ENCODE results near the gene DNAJB8. TPM values are rescaled to one million over a fixed set of nuclear protein-coding genes. Genes with fewer than 3 reads are reported as not detected.

DNAJB8 gene
- total RNA-seq, 2 donors from 2014 or later = not detected

DNA sequence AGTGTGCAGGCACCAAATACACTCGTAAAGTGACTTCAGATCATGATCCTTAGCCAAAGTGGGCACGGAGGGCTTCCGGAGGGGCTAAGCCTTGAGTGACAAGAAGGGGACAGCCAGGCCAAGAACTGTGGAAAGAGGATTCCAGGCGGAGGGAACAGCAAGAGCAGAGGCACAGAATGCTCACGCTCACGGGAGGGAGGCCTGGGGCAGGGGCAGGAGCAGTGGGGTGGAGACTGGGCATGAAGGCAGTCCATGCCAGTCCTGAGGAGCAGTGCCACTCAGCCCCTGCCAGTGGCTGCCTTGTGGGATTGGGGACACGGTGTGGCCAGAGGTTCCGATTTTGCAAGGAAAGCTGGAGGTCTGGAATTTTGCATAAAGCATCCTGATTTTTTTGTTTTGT lies 36.0 kb downstream of the DNAJB8 start:
- no peaks in the 10 kb centered on the region for H3K9me3 ChIP-seq (ENCODE audit: control insufficient read depth, low read length)
- H3K27ac ChIP-seq (ENCODE audit: low read depth, low read length) = no peak overlapping the region
- Mint-ChIP-seq H3K4me3 (no peak overlapping the region), H3K27ac (no peak overlapping the region), H3K9me3 (no peaks in the 10 kb centered on the region), H3K4me1 (peaks cover 11% of the 10 kb centered on the region), H3K27me3 (ENCODE audit: insufficient read depth) (peaks cover 89% of the 10 kb centered on the region), H3K36me3 (ENCODE audit: low read depth) (no peaks in the 10 kb centered on the region)
- TF ChIP-seq, protein P1, sequence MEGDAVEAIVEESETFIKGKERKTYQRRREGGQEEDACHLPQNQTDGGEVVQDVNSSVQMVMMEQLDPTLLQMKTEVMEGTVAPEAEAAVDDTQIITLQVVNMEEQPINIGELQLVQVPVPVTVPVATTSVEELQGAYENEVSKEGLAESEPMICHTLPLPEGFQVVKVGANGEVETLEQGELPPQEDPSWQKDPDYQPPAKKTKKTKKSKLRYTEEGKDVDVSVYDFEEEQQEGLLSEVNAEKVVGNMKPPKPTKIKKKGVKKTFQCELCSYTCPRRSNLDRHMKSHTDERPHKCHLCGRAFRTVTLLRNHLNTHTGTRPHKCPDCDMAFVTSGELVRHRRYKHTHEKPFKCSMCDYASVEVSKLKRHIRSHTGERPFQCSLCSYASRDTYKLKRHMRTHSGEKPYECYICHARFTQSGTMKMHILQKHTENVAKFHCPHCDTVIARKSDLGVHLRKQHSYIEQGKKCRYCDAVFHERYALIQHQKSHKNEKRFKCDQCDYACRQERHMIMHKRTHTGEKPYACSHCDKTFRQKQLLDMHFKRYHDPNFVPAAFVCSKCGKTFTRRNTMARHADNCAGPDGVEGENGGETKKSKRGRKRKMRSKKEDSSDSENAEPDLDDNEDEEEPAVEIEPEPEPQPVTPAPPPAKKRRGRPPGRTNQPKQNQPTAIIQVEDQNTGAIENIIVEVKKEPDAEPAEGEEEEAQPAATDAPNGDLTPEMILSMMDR (conservative IDR thresholded peaks at IDR 0.05) = no peak
- H3K27me3 ChIP-seq (ENCODE audit: control insufficient read depth, insufficient read depth, low read length, poor library complexity, severe bottlenecking) = peaks cover 97% of the 10 kb centered on the region
- H3K4me1 ChIP-seq (ENCODE audit: control insufficient read depth, insufficient read depth, low read length) = no peaks in the 10 kb centered on the region
- DNase-seq = no peak
- H3K4me3 ChIP-seq (ENCODE audit: low read length) = no peak overlapping the region
- H3K36me3 ChIP-seq (ENCODE audit: control insufficient read depth, insufficient read depth, low read length) = no peaks in the 10 kb centered on the region
- H3K9ac ChIP-seq (ENCODE audit: extremely low read depth, low read length, poor library complexity, severe bottlenecking) = no peak overlapping the region
- whole genome bisulfite sequencing, 2 experiments (ENCODE audit: insufficient coverage in 1 of 2, insufficient read length in 1 of 2) = 81 to 85% methylated on average over 8 of the region's 8 CpGs

DNA sequence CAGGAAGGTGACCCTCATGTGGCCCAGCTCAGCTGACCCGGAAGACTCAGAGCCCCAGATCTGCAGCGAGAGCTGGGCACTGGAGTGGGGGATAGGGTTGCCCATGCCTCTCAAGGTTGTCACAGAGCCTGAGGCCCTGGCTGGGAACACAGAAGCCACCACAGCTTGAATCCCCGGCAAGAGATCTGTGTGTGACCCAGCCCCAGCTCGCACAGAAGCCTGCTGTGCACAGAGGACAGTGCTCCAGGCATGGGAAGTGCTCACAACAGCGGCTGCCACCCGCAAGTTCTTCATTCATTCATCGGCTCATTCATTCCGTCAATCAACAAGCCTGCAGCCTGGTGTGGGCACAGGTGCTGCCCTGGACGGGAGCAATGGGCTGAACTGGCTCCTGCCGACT lies 36.4 kb downstream of the DNAJB8 start:
- no peak overlapping the region for H3K4me3 ChIP-seq (ENCODE audit: low read length)
- peaks cover 89% of the 10 kb centered on the region for H3K27me3 Mint-ChIP-seq (ENCODE audit: insufficient read depth)
- H3K27ac Mint-ChIP-seq = no peak overlapping the region
- no peaks in the 10 kb centered on the region for H3K9me3 Mint-ChIP-seq
- H3K9ac ChIP-seq (ENCODE audit: extremely low read depth, low read length, poor library complexity, severe bottlenecking) = no peak overlapping the region
- peaks cover 11% of the 10 kb centered on the region for H3K4me1 Mint-ChIP-seq
- no peaks in the 10 kb centered on the region for H3K36me3 ChIP-seq (ENCODE audit: control insufficient read depth, insufficient read depth, low read length)
- H3K36me3 Mint-ChIP-seq (ENCODE audit: low read depth) = no peaks in the 10 kb centered on the region
- H3K4me3 Mint-ChIP-seq = no peak overlapping the region
- 57 to 76% methylated on average over 9 to 10 of the region's 10 CpGs for WGBS, 2 experiments (ENCODE audit: insufficient coverage in 1 of 2, insufficient read length in 1 of 2)
- no peak overlapping the region for H3K27ac ChIP-seq (ENCODE audit: low read depth, low read length)
- no peaks in the 10 kb centered on the region for H3K9me3 ChIP-seq (ENCODE audit: control insufficient read depth, low read length)
- H3K4me1 ChIP-seq (ENCODE audit: control insufficient read depth, insufficient read depth, low read length) = no peaks in the 10 kb centered on the region
- DNase-seq = peak; percentile 47
- TF ChIP-seq, protein P1 (conservative IDR thresholded peaks at IDR 0.05) = no peak
- peaks cover 97% of the 10 kb centered on the region for H3K27me3 ChIP-seq (ENCODE audit: control insufficient read depth, insufficient read depth, low read length, poor library complexity, severe bottlenecking)

DNA sequence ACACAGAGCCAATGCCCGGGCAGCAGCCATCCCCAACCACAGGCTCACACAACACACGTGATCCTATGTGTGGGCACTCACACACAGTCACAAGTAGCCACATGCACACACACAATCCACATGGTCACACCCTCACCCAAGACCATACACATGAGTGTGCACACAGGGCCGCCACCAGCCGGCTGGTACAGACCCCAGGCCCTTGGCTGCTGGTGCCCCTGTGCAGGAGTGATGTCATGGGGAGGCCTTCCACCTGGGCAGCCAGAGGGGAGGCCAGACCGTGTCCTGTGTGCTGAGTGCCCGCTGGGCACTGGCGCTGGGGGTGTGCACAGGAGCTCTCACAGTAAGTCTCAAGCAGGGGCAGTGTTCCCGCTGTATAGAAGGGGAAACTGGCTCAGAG lies 36.9 kb downstream of the DNAJB8 start:
- WGBS, 2 experiments (ENCODE audit: insufficient coverage in 1 of 2, insufficient read length in 1 of 2) = 87 to 92% methylated on average over 5 to 8 of the region's 8 CpGs
- Histone ChIP-seq H3K27ac (ENCODE audit: low read depth, low read length) (no peak overlapping the region), H3K9ac (ENCODE audit: extremely low read depth, low read length, poor library complexity, severe bottlenecking) (no peak overlapping the region), H3K4me1 (ENCODE audit: control insufficient read depth, insufficient read depth, low read length) (no peaks in the 10 kb centered on the region), H3K4me3 (ENCODE audit: low read length) (no peak overlapping the region), H3K27me3 (ENCODE audit: control insufficient read depth, insufficient read depth, low read length, poor library complexity, severe bottlenecking) (peaks cover 97% of the 10 kb centered on the region), H3K9me3 (ENCODE audit: control insufficient read depth, low read length) (no peaks in the 10 kb centered on the region), H3K36me3 (ENCODE audit: control insufficient read depth, insufficient read depth, low read length) (no peaks in the 10 kb centered on the region)
- no peaks in the 10 kb centered on the region for H3K36me3 Mint-ChIP-seq (ENCODE audit: low read depth)
- peaks cover 9% of the 10 kb centered on the region for H3K4me1 Mint-ChIP-seq
- TF ChIP-seq, protein P1 (conservative IDR thresholded peaks at IDR 0.05) = no peak
- H3K27me3 Mint-ChIP-seq (ENCODE audit: insufficient read depth) = peaks cover 89% of the 10 kb centered on the region
- H3K9me3 Mint-ChIP-seq = no peaks in the 10 kb centered on the region
- H3K27ac Mint-ChIP-seq = no peak overlapping the region
- no peak overlapping the region for H3K4me3 Mint-ChIP-seq
- DNase-seq = no peak
